Mammary epithelial cell (primary cell): ENCODE measurements around the gene MAP3K19.

ENCODE experiments used
- CTCF ChIP-seq, 2 donors: IDR thresholded peaks in 1 of 2; conservative IDR thresholded peaks in 1 of 2; 2 replicates each; pipeline ENCODE4 v1.5.1; 2011 to 2012; ENCODE audit warnings: inconsistent platforms in 2 of 2, low read length in 2 of 2, mild to moderate bottlenecking in 2 of 2, control low read depth in 1 of 2, low read depth in 1 of 2; ENCODE audit not compliant: insufficient read depth in 1 of 2; ENCODE audit errors: extremely low read depth in 1 of 2
- EZH2 ChIP-seq: IDR thresholded peaks from 2 replicates; pipeline ENCODE4 v1.6.1; 2012; ENCODE audit warnings: low read length, inconsistent platforms, borderline replicate concordance

GRCh38 chr2:134973241-134974138 lies 73.8 kb downstream of the MAP3K19 start:
- no peak for TF ChIP-seq CTCF (conservative IDR thresholded peaks at IDR 0.05 in 1 of 2, IDR thresholded peaks at IDR 0.05 in 1 of 2; ENCODE audit: extremely low read depth in 1 of 2, insufficient read depth in 1 of 2, low read depth in 1 of 2, low read length in 2 of 2)
- TF ChIP-seq EZH2, result no peak
